Osteoblast (primary cell): ENCODE data around the gene ELOF1. TPM values are rescaled to one million over a fixed set of nuclear protein-coding genes. Genes with fewer than 3 reads are reported as not detected.

Experiments
- DNase-seq: peaks from one replicate; pipeline ENCODE4 v3.0.0; 2011; ENCODE audit warnings: low spot score, mixed read lengths; ENCODE audit not compliant: insufficient read length; ENCODE audit errors: missing footprints
- H2AFZ ChIP-seq: 2 replicates; pipeline ENCODE4 v1.6.0; 2011; ENCODE audit warnings: mild to moderate bottlenecking, low read length
- H3K27ac ChIP-seq: 2 replicates; pipeline ENCODE4 v1.5.1; 2011; ENCODE audit warnings: mild to moderate bottlenecking, low read depth, low read length, moderate library complexity
- H3K27me3 ChIP-seq: 2 replicates; pipeline ENCODE4 v1.6.0; 2012; ENCODE audit warnings: mild to moderate bottlenecking, control low read depth, inconsistent platforms, low read length, moderate library complexity; ENCODE audit not compliant: insufficient read depth
- H3K36me3 ChIP-seq: 2 replicates; pipeline ENCODE4 v1.5.1; 2011; ENCODE audit warnings: mild to moderate bottlenecking, low read length, control low read depth, moderate library complexity; ENCODE audit not compliant: insufficient read depth
- H3K4me1 ChIP-seq: 2 replicates; pipeline ENCODE4 v1.5.1; 2011; ENCODE audit warnings: mild to moderate bottlenecking, low read length, control low read depth, moderate library complexity; ENCODE audit not compliant: insufficient read depth
- H3K4me2 ChIP-seq: 2 replicates; pipeline ENCODE4 v1.6.0; 2011; ENCODE audit warnings: mild to moderate bottlenecking, low read length; ENCODE audit not compliant: insufficient read depth
- H3K4me3 ChIP-seq: fragments of 200-600 bp; sonication (generic); 3 replicates; pipeline ENCODE4 v1.5.1; 2012; ENCODE audit warnings: mild to moderate bottlenecking, low read length, inconsistent platforms; ENCODE audit not compliant: insufficient read depth
- H3K79me2 ChIP-seq: 2 replicates; pipeline ENCODE4 v1.6.0; 2012; ENCODE audit warnings: mild to moderate bottlenecking, low read length, control low read depth, inconsistent platforms; ENCODE audit not compliant: insufficient read depth
- H3K9me3 ChIP-seq: 2 replicates; pipeline ENCODE4 v1.5.1; 2011; ENCODE audit warnings: low read depth, low read length, control low read depth
- H4K20me1 ChIP-seq: 2 replicates; pipeline ENCODE4 v1.6.0; 2012; ENCODE audit warnings: mild to moderate bottlenecking, low read length, control low read depth; ENCODE audit not compliant: insufficient read depth
- total RNA-seq: library from RNA; depleted of rRNA; stranded (reverse); fragments of >200 nt; gene quantifications from 2 replicates; pipeline ENCODE4 v1.2.3, GENCODE V29; 2012
- TF ChIP-seq, protein P1 (sequence below): IDR thresholded peaks from 2 replicates; pipeline ENCODE4 v1.5.1; 2011; ENCODE audit warnings: mild to moderate bottlenecking, low read depth, low read length, moderate library complexity; ENCODE audit errors: extremely low read depth

The ELOF1 gene
- total RNA-seq, 1 donor: 42.0 TPM

GRCh38 chr19:11534538-11534937 lies 24.5 kb downstream of the ELOF1 start:
- no peak for DNase-seq
- H3K4me1 ChIP-seq: peaks cover 30% of the 10 kb centered on the region
- TF ChIP-seq, protein P1, sequence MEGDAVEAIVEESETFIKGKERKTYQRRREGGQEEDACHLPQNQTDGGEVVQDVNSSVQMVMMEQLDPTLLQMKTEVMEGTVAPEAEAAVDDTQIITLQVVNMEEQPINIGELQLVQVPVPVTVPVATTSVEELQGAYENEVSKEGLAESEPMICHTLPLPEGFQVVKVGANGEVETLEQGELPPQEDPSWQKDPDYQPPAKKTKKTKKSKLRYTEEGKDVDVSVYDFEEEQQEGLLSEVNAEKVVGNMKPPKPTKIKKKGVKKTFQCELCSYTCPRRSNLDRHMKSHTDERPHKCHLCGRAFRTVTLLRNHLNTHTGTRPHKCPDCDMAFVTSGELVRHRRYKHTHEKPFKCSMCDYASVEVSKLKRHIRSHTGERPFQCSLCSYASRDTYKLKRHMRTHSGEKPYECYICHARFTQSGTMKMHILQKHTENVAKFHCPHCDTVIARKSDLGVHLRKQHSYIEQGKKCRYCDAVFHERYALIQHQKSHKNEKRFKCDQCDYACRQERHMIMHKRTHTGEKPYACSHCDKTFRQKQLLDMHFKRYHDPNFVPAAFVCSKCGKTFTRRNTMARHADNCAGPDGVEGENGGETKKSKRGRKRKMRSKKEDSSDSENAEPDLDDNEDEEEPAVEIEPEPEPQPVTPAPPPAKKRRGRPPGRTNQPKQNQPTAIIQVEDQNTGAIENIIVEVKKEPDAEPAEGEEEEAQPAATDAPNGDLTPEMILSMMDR: no peak
- no peaks in the 10 kb centered on the region for H3K9me3 ChIP-seq
- H3K4me2 ChIP-seq: no peak overlapping the region
- H3K27me3 ChIP-seq: no peaks in the 10 kb centered on the region
- H3K4me3 ChIP-seq: no peak overlapping the region
- no peaks in the 10 kb centered on the region for H3K79me2 ChIP-seq
- no peaks in the 10 kb centered on the region for H3K36me3 ChIP-seq
- no peak overlapping the region for H3K27ac ChIP-seq
- H2AFZ ChIP-seq: no peak overlapping the region
- H4K20me1 ChIP-seq: no peaks in the 10 kb centered on the region

DNA sequence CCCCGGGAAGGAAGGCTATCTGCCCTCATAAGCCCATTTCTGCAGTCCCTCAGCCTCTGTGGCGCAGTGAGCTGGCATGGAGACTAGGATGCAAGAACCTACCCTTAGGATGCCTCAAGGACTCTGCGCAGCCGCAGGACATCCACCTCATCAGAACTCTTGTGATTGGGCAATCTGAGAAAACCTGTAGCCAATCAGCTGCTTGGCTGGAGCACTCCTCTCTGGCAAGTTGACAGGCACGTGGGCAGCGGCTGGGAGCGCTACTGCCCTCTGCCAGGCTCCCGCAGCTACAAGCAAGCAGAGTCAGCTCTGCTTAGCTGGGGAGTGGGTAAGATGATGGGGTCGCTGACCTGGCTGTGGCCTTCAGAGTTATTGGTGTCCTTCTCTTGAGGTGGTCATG lies 28.6 kb downstream of the ELOF1 start:
- peak; percentile 89 for DNase-seq
- Histone ChIP-seq H3K27ac (no peak overlapping the region), H3K79me2 (peaks cover 5% of the 10 kb centered on the region), H3K9me3 (no peaks in the 10 kb centered on the region), H2AFZ (peak overlapping the region; percentile 39), H3K4me3 (no peak overlapping the region), H3K36me3 (no peaks in the 10 kb centered on the region), H3K27me3 (no peaks in the 10 kb centered on the region), H3K4me1 (peaks cover 27% of the 10 kb centered on the region), H4K20me1 (no peaks in the 10 kb centered on the region), H3K4me2 (no peak overlapping the region)
- TF ChIP-seq, protein P1: peak; percentile 23

DNA sequence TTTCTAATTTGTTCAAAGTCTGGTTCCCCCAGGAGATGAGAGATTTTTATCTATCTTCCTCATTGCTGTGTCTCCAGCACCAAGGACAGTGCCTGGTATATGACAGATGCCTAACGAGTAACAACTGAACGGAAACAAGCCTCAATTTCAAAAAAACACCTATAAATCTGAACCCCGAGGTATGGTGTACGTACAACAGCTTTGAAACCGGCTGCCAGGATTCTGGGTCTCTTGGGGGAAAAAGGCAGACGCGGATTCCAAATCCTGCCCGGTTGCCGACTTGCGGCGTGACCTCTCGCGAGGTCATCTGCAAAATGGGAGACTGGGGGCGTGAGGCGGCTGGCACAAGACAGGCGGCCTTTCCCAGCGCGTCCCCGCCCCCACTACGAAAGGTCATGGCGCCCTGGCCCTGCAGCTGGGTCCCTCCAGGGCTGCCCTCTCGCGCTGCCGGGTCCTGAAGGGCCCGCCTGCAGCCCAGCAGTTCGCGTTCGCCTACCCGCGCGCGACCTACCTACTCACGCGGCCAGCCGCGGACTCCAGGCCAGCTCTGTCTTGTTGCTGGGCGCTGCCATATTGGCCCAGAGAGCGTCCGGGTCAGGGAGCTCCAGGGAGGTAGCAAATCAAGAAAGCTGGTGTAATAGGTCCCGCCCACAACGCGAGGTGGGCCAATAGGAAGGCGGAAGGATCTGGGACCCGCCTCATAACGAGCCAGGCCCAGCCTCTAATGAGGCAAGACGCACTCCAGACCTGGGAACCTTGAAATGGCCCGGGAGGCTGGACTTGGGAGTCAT lies 30.3 kb downstream of the ELOF1 start, which contains the start of gene ECSIT:
TSS of gene ECSIT (minus strand) at position 584 of the 791 bp plus-strand sequence. CDS start 9,964 bp downstream, outside the sequence.
- Histone ChIP-seq H3K9me3 (no peaks in the 10 kb centered on the region), H3K27ac (peak within 1 kb of the TSS; percentile 78), H3K4me1 (peaks cover 25% of the 10 kb centered on the region), H2AFZ (peak within 1 kb of the TSS; percentile 77), H4K20me1 (no peaks in the 10 kb centered on the region), H3K27me3 (no peaks in the 10 kb centered on the region), H3K36me3 (no peaks in the 10 kb centered on the region), H3K79me2 (peaks cover 5% of the 10 kb centered on the region), H3K4me2 (peak within 1 kb of the TSS; percentile 92), H3K4me3 (peak within 1 kb of the TSS; percentile 94)
- DNase-seq: peak; percentile 99
- TF ChIP-seq, protein P1: no peak

- no peaks in the 10 kb centered on the region for H4K20me1 ChIP-seq
- H3K27me3 ChIP-seq: no peaks in the 10 kb centered on the region
- H3K9me3 ChIP-seq: no peaks in the 10 kb centered on the region
- TF ChIP-seq, protein P1: no peak
- H3K4me1 ChIP-seq: no peaks in the 10 kb centered on the region
- H3K4me2 ChIP-seq: no peak overlapping the region
- no peak overlapping the region for H2AFZ ChIP-seq
- H3K27ac ChIP-seq: no peak overlapping the region
- peaks cover 2% of the 10 kb centered on the region for H3K36me3 ChIP-seq
- no peak for DNase-seq
- no peak overlapping the region for H3K4me3 ChIP-seq
- no peaks in the 10 kb centered on the region for H3K79me2 ChIP-seq
Observed at GRCh38 chr19:11519138-11519537, 39.9 kb downstream of the ELOF1 start.
